Stimulated activated CD4-positive, alpha-beta T cell treated with anti-CD3 and anti-CD28 coated beads, Interleukin-2, amount 100 ng/mL, for 24 hours (primary cell): ENCODE results near the gene NCAPD3.
"Not testable (repeated sequence)": the region's sequence is repeated elsewhere in the genome, so short reads cannot be mapped to it uniquely, and the experiment has no call there.

Experiments
- DNase-seq, 2 donors: peaks; one replicate each; pipeline ENCODE4 v3.0.0-alpha.2; 2020

The NCAPD3 gene

GRCh38 chr11:134126217-134126822 lies 97.4 kb downstream of the NCAPD3 start:
- no peak for DNase-seq

GRCh38 chr11:134125507-134125906 lies 98.3 kb downstream of the NCAPD3 start:
- DNase-seq: no peak

- DNase-seq: peak in 1 of 2 donors; percentile 16
These were observed 98.9 kb downstream of the NCAPD3 start for GRCh38 chr11:134124660-134125451.

GRCh38 chr11:134120921-134121526 lies 102.7 kb downstream of the NCAPD3 start:
- DNase-seq: no peak

- DNase-seq: no peak
These were observed 103.5 kb downstream of the NCAPD3 start for GRCh38 chr11:134120143-134120850.

GRCh38 chr11:134119094-134119493 lies 104.7 kb downstream of the NCAPD3 start:
- DNase-seq: no peak

GRCh38 chr11:134118006-134118405 lies 105.8 kb downstream of the NCAPD3 start:
- DNase-seq: no peak

GRCh38 chr11:134116210-134116609 lies 107.6 kb downstream of the NCAPD3 start:
- no peak for DNase-seq

- DNase-seq: not testable (repeated sequence)
These were observed 110.0 kb downstream of the NCAPD3 start for GRCh38 chr11:134113787-134114186.

GRCh38 chr11:134110252-134110815 lies 113.4 kb downstream of the NCAPD3 start:
- no peak for DNase-seq
